NCI-H460 (cell line): Measurements from ENCODE around the gene PEX26. TPM values are rescaled to one million over a fixed set of nuclear protein-coding genes. Genes with fewer than 3 reads are reported as not detected.
"Not testable (repeated sequence)": the region's sequence is repeated elsewhere in the genome, so short reads cannot be mapped to it uniquely, and the experiment has no call there.

ENCODE experiments used
- DNase-seq: peaks from one replicate; pipeline ENCODE4 v3.0.0-alpha.2; 2016; ENCODE audit warnings: low read depth; ENCODE audit errors: extremely low read depth
- total RNA-seq: library from RNA; depleted of rRNA; stranded (reverse); fragments of >200 nt; shearing (Covaris generic); gene quantifications from 2 replicates; pipeline ENCODE4 v1.2.3, GENCODE V29; 2014

PEX26 gene
- total RNA-seq, 1 experiment from 2014 or later: 14.7 TPM

- no peak for DNase-seq
Measured at GRCh38 chr22:18056161-18056666, 21.6 kb upstream of the PEX26 start.

GRCh38 chr22:18056807-18057474 lies 20.8 kb upstream of the PEX26 start:
- DNase-seq: no peak

DNA sequence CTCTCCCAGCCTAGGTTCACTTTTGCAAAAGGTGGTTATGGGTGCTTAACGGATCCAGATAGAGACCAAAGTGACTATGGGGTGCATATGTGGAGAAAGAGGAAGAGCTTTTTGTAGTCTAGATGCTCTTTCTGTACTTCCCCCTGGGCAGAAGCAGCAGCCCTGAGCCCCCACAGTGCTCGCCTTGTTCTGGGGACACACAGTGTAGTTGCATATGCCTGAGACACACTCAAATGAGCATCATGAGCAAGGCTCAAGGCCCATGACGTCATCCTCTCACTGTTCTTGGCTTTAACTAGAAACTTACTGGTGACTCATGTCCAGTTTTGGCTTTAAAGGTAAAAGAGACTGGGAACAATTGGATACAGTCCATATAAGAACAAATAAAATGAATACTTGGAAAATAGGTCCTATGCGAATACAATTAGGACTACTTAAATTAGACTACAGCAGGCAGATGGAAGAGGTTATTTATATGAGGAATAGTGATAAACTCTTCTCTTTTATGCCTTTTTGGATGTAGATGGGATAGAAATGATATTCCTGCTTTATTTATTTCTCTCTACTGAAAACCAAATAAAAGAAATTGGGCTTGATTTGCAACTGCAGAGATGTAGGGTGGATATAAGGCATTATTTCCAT lies 20.1 kb upstream of the PEX26 start:
- DNase-seq: no peak

DNA sequence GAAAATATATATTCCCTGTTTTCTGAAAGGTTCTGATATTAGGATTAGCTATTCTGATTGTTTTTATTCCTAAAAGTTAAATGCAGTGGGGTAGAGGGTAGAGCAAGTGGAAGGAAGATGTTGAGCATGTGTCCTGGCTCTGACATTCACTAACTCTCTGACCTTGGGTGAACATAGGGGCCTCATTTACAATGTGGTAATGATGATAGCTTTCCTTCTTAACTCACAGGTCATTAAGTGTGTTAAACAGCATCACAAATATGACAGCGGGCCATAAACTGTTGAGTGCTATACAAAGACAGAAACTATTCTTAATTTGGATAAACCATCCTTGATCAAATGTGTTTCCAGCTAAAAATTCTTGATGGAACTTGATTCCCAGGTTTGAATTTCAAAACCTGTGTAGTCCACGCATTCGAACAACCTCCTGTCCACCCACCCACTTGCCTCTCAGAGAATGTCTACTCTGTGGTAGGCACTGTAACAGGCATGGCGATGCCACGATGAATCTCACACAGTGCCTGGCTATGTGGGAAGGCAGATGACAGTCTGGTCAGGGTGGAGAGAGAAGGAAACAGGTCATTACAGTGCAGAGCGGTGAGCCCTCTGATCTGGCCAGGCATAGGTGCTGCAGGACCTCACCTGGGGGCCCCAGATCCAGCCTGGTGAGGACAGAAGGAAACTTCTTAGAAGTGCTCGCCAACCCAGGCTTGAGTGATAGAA lies 19.3 kb upstream of the PEX26 start:
- DNase-seq: no peak

DNA sequence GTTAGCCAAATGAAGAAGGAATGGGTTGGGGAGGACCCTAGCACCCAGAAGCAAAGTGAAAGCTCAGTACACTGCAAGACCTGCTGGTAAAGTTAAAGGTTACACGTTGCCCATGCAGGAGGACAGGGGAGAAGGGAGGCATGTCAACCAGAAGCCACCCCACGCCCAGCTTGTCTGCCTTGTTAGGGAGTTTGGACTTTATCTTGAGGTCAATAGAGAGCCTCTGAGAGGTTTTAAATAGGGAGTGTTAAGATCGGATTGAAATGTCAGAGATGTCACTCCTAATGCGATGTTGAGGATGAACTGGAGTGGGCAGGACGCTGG lies 18.7 kb upstream of the PEX26 start:
- DNase-seq: no peak

DNA sequence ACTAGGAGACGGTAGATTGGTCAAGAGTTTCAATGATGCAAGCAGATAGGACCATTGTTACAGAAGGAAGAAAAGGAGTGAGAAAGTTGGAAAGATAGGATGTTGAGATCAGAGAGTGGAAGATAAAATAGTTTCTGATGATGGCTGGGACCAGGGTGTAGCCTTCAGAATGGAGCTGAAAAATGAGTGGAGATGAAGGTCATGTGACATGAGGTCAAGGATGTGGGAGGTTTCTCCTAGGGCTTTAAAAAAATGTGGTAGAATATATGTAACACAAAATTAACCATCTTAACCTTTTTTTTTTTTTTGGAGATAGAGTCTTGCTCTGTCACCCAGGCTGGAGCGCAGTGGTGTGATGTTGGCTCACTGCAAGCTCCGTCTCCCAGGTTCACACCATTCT lies 18.3 kb upstream of the PEX26 start:
- no peak for DNase-seq

- DNase-seq: no peak
Measured at GRCh38 chr22:18059991-18060390, 17.8 kb upstream of the PEX26 start.

GRCh38 chr22:18060646-18061620 lies 16.9 kb upstream of the PEX26 start:
- no peak for DNase-seq

GRCh38 chr22:18062421-18062820 lies 15.4 kb upstream of the PEX26 start:
- no peak for DNase-seq

- DNase-seq: no peak
Measured at GRCh38 chr22:18063306-18063705, 14.5 kb upstream of the PEX26 start.

DNA sequence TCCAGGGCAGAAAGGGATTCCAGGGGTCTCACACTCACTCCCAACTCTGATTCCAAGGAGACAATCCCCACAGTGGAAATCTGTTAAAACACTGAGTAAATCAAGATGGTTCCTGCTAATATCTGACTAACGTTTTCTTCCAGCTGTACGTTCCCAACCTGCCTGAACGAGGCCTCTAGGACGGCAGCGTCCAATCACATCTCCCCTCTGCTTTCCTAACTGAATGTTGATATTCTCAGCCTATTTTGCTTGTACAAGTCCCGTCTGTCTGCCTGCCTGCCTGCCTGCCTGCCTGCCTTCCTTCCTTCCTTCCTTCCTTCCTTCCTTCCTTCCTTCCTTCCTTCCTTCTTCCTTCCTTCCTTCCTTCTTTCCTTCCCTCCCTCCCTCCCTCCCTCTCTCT lies 14.1 kb upstream of the PEX26 start:
- DNase-seq: not testable (repeated sequence)

GRCh38 chr22:18064636-18065035 lies 13.2 kb upstream of the PEX26 start:
- no peak for DNase-seq

DNA sequence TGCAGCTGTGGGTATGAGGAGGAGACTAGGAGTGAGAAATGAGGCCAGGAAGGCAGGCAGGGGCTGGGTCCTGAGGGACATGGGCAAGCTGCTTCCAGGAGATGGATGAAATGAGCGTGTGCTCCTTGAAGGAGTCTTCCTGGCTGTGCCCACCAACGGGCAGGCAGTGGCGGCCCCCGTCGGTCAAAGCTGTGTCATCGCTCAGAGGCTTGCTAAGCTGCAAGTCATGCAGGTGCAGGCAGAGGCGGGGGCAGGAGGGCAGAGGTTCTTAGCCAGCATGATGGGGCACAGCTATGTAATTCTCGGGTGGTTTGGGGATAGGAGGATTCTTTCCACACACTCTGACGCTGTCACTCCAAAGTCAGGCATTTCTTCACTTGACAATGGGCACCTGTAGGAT lies 12.5 kb upstream of the PEX26 start:
- no peak for DNase-seq

GRCh38 chr22:18066181-18066859 lies 11.5 kb upstream of the PEX26 start:
- no peak for DNase-seq

- DNase-seq: no peak
Measured at GRCh38 chr22:18067121-18067520, 10.7 kb upstream of the PEX26 start.

DNA sequence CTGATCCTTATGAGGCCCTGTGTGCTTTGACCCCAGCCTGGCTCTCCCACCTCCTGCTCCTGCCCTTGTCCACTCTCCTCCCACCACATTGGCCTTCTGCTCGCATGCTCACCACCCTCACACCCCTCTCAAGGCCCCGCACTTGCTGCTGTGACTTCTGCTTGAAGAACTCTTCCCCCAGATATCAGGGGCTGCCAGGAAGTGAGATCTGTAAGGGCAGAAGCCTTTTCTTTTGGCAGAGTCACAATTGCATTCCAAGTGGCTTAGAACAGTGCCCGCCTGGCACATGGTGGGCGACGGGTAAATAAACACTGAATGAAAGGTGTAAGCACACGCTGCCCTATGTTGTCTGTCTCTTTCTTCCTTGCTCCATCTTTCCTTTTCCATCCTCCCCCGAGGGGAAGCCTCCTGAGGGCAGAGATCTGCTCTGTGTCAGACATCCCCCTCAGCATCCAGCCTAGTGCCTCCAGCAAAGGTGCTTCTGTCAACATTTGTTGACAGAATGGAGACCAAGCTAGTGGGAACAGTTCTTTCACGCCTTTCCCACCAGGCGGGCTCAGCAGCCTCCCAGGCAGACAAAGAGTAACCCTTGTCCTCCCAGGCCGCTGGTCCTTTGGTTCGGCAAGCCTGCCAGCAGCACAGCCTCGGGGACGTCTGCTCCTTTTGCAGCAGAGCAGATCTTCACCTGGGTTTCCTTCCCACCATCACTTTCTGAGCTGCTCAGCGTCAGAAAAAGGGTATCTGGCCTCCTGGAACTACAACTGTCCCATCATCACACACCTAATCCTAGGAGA lies 10.0 kb upstream of the PEX26 start:
- no peak for DNase-seq

- DNase-seq: no peak
Measured at GRCh38 chr22:18068381-18068988, 9.3 kb upstream of the PEX26 start.

DNA sequence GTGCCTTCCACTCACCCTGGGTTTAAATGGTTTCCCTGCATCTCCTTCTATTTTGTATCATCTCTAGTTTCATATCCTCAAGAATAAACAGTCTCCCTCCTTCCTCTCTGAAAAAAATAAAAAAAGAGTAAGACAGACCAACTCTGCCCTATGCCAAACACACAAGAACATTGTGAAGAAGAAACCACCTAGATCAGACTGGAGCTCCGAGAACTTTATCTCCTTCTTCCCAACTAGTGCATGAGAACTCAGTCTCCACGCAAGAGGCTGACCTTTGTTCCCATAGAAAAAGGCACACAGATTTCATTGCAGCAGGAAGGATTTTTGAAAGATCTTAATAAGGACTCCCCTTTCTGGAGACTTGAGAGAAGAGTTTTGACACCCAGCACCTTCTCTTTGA lies 8.7 kb upstream of the PEX26 start:
- DNase-seq: no peak

- DNase-seq: no peak
Measured at GRCh38 chr22:18070041-18070440, 7.7 kb upstream of the PEX26 start.
